CD4-positive, alpha-beta T cell treated with Interleukin-6 for 4 hours (primary cell): Measurements from ENCODE around the gene ADAM12.

ENCODE experiments used
- DNase-seq: peaks from one replicate; pipeline ENCODE4 v3.0.0-alpha.2; 2020; ENCODE audit warnings: mixed read lengths

Gene ADAM12

DNA sequence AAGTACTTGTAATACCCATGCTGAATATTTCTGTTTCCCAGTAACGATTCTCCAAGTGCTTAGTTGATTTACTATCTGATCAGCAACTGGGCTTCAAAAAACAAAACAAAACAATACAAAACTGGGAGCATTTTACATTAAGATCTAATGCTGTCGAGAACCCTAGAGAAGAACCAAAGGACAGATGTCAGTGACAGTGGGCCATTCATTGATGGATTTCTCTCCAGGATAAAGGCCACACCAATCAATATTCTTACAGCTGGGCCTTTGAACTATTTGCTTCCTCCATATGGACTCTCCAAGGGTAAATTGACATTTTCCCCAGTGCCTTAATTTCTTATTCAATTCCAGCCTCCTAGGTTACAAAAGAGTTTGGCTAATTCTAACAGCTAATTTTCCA lies 217.5 kb downstream of the ADAM12 start:
- no peak for DNase-seq

DNA sequence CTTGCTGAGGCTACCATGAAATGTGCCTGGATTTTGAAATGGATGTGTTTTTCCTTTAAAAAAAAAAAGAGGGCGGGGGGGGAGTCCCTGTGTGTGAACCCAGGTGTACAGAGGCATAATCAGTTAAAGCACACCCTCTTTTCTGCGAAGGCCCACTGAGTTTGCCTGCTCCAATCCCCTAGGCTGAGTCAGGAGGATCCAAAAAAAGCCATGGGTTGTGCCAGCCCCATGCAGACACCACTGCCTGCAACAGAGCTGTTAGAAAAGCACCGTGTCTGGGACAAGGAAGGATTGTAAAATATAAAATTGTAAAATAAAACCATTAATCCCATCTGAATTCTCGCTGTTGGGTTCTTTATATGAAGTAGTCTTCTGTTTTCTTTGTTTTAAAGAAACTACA lies 217.9 kb downstream of the ADAM12 start:
- DNase-seq = no peak

DNA sequence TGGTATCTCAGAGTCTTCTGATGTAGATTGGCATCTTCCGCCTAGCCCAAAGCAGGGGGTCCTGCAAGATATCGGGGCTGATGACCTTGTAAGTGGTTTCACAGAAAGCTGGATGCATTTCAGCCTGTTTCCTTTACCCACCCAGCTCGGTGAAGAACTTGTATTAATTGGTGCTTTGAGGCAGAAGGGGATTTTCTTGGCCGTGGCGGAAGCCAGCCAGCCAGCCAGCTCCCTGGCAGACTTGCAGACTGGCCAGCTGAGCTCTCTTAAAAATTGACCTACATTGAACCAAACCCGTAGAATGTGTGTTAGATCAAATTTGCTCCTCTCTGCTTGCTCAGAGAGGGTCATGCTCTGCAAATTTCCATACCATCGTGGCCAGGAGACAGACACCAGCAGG lies 218.4 kb downstream of the ADAM12 start:
- DNase-seq = no peak

DNA sequence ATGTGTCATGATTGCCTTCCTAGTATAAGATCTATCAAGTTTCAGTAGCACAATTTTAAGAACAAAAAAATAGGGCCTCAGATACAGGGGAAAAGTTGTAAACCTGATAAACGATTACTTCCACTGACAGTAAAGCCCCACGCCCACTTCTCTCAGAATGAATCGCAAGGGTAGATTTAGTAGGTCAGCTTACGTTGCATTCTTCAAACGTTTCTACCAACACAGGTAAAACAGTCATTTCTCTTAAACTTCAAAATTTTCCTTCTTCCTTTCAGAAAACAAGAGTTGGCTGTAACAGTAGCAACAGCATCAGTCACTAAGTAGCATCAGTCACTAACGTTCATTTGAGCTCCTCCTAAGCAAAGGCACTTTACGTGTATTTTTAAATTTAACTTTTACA lies 221.5 kb downstream of the ADAM12 start:
- no peak for DNase-seq

DNA sequence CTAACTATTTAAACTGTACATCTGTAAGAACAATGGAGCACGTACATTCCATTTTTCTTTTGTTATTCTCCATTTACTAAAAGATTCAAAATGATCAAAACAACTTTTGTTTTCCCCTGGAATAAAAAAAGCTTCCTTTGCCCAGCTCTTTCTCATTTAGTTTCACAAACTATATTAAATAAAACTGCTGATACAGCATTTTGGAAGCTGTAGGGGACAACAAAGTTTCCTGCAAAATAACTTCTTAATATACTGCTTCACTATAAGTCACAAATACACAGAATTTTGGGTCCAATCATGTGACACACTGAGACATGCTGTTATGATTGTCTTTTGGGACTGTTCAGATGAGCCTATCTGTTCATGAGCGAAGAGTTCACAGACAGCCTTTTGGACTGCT lies 222.4 kb downstream of the ADAM12 start:
- DNase-seq = no peak

DNA sequence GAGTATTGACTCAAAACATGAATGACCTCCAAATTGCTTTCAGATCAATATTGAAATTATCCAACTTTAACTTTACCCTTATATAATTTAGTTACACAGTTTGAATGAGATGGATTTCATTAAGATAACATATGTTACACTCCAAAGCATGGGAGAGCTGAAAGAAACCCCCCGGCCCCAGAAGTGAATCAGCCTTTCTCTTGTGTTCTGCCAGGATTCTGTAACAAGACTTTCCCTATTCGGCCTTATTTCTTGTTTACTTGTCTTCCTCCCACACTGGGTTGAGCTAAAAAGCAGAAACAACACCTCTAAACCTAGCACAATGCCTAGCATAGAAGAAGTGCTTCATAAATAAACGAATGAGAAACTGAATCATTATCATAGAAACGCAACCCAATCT lies 224.8 kb downstream of the ADAM12 start:
- DNase-seq = no peak

DNA sequence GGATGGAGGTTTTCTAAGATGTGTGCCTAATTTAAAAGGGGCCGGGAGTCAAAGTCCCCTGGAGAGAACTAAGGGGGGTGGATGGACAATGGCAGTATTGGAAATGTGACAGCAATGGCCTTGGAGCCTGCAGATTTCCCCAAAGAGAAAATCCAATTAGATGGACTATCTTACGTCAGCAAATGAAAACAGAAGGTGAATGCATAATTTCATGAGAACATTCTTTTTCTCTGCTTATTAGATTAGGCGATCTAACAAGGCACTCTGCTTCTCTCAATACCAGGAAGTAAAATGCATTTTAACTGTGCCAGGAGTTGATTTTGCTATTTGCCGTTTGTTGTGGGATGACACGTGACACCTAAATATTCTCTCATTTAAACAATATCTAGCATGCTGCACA lies 226.6 kb downstream of the ADAM12 start:
- no peak for DNase-seq

DNA sequence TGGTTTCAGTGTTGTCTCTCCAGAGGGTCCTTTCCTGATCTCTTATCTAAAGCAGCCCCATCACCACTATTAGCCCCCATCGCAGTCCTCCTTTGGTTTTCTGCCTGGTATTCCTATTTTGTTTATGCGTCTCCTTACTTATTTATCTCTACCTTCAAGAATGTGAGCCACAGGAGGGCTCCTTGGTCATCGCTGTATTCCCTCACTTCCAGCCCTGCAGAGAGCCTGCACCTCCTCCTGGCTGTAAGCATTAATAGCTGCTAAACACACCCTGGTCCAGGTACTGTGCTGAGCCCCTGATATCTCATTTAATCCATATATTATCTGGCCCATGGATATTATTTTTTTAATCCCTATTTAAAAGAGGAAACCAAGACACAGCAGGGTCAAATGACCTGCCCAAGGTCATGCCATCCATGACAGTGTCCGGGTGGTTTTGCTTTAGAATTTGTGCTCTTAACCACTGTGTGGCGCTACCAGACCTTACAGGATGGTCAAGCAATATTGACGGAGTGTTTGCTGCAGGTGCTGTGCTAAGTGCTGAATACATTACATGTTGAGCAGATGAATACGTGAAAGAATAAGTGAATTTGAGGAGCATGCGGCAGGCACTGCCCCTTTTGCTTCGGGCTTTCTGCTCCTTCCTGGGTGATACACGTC lies 227.2 kb downstream of the ADAM12 start:
- DNase-seq = no peak

DNA sequence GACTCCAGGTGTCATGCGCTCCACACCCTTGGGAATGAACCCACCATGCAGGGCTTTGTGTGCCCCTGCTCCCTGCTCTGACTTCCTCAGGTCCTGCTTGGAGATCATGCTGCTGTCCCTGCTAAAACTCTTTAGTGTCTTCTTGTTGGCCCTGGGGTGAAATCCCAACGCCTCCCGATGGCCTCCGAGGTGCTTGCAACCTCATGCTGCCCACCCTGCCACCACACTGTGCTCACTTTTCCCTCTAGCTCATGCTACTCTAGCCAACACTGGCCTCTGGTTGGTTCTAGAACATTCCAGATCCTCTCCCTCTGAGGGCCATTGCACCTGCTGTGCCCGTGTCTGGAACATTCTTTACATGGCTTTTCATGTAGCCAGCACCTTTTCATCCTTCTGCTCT lies 227.7 kb downstream of the ADAM12 start:
- no peak for DNase-seq

DNA sequence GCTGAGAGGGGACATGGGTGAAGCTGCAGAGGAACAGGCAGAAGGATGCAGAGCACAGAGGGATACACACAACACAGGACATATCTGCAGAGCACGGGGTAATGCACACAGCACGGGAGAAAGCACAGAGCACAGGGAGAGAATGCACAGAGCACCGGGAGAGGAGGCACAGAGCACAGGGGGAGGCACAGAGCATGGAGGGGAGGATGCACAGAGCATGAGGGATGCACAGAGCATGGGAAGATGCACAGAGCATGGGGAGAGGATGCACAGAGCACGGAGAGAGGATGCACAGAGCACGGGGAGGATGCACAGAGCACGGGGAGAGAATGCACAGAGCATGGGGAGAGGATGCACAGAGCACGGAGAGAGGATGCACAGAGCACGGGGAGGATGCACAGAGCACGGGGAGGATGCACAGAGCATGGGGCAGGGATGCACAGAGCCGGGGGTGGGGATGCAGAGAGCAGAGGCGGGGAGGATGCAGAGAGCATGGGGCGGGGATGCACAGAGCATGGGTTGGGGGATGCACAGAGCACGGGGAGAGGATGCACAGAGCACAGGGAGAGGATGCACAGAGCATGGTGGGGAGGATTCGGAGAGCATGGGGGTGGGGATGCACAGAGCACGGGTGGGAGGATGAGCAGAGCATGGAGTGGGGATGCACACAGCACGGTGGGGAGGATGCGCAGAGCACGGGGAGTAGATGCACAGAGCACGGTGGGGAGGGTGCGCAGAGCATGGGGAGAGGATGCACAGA lies 230.0 kb downstream of the ADAM12 start:
- no peak for DNase-seq

DNA sequence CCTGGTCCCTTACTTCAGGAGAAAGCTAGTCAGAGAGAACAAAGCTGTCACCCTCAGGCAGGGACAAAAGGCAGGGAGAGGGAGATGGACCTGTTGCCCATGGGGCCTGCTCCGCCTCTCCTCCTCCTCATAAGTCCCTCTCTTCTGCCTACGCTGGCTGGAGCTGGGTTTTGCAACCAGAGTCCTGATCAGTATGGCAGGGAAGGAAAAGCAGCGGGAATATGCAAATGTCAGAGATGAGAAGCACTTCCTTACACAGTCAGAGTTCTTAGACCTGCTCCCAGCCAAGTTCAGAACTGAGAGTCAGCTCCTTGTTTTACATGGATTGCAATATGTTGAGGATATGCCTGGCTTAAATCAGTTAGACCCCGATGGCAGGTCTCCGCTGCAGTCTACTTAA lies 231.1 kb downstream of the ADAM12 start:
- no peak for DNase-seq

DNA sequence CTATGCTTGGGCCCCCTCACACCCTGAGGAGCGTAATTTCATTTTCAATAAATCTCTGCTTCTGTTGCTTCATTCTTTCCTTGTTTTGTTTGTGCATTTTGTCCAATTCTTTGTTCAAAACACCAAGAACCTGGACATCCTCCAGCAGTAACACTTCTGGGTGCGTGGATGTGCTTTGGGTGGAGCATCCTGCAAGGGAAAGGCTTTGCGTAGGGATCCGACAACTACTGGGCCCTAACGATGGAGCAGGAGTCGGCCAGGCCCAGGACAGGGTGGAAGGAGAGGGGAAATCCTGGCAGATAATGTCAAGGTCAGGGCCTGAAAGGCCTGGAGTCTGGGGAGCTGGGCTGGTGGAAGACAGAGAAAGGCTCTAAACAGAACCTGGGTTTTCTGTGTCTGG lies 231.8 kb downstream of the ADAM12 start:
- DNase-seq = no peak

DNA sequence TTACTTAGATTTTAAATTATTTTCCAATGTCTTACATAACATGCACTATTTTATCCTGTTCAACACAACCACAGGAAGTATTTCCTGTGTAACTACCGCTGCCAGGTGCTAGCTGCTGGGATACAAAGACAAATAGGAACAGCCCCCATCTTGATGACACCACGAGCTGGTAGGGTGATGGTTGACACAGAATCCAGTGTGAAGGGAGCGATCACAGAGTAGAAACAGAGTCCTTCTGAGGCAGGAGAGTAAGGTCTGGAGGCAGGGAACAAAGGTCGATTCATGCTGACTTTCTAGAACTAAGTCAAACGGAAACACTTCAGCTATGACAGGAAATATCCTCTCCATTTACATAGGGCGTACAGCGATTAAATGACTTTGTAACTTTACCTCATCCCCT lies 232.3 kb downstream of the ADAM12 start:
- DNase-seq = no peak

DNA sequence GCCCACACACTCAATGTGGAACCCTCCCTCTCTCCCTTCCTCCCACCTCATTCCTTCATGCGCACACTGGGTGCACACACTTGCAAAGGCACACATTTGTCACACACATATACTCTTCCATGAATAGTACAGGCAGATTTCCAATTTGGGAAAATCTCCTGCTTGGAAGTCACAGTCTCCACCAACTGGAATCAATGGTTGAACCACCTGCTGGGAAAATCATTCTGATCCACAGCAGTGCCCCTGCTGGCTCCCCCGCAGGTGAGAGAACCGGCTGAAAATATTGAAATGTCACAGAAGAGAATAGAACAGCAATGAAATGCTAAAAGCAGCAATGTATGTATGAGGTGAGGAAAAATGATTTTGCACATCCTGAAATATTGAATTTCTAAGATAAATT lies 232.7 kb downstream of the ADAM12 start:
- no peak for DNase-seq

DNA sequence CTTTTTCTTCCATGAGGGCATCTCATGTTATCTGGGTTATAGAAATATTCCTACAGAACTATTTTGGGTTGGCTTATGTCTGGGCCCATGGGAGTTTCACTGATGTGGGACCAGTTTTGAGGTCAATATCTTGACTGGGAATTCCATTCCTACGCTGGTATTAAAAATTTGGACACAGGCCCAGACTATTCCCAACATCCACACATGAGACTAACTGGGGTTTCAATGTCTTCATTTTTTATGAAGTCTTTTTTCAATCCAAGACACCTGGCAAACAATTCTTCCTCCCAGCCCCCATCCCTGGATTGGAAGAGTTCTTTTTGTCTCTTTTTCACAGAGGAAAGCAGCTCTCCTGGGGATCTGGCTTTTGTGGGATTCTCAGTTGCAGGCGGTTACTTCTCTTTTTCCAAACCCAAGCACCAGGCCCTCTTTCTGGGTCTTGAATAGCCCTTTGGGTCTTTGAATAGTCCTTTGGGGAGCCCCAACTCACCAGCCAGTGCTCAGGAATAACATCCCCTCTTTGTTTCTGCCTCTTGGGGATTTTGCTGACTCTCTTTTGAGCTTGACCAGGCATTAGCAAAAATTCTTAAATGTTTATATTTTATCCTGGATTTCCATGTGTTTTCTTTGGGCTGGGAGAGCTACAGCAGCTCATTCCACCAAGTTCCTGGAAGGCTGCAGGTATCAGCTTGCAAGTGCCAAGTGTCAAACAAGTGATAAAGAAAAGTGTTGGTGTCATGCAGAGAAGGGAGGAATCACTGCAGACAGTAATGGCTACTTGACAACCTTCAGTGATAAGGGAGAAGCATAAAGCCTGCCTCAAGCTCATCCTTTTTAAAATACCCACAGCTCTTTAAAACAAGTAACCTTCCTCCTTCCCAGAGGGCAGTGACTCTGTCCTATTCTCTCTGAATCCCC lies 234.3 kb downstream of the ADAM12 start:
- DNase-seq = no peak

DNA sequence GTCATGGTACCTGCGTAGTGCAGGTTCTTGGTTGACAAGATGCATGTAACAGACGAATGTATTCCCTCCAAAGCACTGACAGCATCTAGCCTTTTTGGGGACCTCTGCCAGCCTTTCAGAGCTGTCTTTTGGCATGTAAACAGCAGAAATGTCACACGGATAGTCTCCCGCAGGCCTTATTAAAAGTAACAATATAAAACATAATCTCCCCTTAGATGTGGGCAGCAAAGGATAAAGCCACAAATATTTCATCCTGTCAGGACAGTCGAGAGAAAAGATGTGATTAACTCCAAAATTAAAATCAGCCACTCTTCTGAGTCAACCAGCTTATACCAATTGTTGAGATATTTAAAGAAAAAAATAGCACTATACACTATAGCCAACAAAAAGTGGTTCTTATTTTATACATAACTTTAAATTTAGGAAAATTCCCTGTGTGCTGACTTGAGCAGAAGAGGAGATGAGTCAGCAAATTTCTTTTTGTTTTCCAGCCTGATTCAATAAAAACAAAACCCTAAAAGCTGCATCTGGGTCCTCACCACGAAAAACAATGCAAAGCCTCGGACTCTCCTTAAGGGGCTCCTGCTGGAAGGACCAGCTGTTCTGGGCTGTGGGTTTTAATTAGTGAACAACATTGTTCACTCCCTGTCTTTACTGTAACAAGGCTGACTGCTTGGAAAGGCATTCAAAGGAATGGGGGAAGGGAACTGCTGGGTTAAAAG lies 240.2 kb downstream of the ADAM12 start:
- DNase-seq = no peak

DNA sequence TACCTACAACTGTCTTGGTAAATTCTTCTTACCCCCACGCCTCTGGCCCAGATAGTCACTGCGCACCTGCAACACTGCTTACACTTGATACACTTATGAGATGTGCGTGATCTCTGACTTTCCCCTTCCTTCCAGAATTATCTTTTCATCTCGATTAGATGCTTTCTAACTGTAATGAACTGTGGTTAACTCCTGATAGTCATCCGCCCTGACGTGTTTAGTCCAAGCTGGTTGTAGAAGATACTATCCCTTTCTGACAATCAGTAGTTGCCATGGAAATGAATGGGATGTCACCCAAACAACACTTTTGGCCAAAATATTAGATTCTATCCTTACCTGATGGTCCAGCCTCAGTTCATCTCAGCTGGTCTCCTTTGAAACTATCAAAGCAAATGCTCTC lies 241.5 kb downstream of the ADAM12 start:
- DNase-seq = no peak

DNA sequence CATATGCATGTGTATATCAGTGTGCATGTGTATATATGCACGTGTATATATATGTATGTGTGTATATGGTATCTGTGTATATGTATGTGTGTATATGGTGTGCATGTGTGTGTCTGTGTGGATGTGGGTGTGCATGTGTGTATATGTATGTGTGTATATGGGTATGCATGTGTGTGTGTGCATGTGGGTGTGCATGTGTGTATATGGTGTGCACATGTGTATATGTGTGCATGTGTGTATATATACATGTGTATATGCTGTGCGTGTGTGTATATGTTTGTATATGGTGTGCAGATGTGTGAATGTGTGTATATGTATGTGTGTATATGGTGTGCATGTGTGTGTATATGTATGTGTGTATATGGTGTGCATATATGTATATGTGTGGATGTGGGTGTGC lies 245.2 kb downstream of the ADAM12 start:
- DNase-seq = no peak

DNA sequence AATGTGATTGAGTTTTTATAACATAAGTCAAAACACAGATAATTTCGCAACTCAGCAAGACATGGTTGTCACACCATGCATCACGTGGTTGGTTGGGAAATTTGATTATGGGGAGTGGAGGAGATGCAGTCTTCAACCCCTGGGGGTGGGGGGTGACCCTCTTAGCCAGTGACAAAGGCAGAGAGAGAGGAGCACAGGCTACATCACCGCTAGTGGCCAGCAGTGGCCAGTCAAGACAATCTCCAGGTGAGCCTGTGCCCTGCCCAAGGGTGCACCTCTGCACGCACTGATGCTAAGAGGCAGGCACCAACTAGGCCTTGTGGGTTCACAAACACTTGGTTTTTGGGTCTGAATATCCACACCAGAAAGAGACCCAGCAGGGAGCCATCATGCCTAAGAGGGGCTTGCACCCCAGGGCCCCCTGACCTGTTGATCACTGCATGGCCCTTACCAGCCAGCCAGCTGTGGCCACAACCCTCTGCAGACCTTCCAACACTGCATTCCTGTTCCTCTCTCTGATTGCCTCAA lies 247.5 kb downstream of the ADAM12 start:
- DNase-seq = no peak

DNA sequence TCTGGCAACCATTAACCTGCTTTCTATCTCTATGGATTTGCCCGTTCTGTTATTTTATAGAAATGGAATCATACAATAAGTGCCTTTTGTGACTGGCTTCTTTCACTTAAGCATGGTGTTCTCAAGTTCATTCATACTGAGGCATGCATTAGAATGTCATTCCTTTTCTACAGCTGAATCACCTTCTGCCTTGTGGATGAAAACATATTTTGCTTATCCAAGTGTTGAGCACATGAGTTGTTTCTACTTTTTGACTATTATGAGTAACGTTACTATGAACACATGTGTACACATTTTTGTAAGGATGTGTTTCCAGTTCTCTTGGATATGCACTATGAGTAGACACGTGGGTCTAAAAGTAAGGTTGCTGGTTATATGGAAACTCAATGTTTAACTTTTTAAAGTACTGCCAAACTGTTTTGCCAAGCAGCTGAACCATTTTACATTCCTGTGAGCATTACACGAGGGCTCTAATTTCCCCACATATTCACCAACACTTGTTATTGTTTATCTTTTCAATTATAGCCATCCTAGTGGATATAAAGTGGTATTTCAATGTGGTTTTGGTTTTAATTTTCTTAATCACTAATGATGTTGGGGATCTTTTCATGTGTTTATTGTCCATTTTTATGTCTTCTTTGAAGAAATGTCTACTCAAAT lies 250.6 kb downstream of the ADAM12 start:
- DNase-seq = no peak

DNA sequence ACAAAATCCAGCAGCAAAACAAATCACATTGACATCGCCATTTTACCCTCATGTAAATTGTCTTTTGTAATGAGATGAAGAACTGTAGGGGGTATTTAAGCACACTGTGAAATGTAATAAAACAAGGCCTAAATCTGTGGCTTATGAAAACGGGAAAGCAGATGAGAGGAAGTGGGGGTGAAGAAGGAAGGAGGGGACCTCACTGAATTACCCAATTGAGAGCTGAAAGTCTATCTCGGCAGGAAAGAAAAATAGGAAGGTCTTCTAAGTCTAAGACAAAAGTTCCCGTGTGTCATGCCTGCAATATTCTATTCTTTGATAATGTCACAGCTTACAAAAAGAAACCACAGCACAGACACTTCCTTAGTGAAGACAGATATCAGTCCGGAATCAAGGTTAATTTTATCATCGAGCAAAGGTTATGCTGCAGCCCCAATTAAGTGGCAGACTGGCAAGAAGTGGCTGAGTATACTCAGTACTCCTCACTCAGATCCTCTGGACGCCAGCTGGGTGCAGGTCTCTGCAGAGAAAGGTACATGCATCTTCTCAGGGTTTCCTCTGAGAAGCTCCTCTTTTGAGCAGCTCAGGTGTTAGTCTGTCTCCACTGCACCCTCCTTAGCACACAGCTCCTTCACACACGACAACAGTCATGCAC lies 252.2 kb downstream of the ADAM12 start:
- DNase-seq = no peak

DNA sequence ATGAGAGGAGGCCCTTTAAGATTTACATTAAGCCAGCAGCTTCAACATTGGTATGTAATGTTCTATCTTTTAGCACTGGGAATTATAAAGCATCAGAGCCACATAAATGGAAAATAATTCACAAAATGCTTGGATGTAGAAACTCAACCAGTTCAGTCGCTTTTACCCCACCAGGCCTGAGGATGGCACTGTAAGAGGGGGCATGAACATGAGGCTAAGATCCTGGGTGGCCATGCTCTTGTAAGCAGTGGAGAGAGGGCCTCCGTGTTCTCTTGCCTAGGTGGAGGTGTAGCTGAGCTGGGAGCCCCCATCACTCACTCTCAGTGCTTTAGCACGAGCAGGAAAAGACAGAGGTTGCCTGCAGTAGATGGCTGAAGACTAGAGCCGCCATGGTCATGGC lies 253.1 kb downstream of the ADAM12 start:
- no peak for DNase-seq
